Cardiac septum (tissue), 1 donor: Measurements from ENCODE around the gene TBXT. TPM values are rescaled to one million over a fixed set of nuclear protein-coding genes. Genes with fewer than 3 reads are reported as not detected.

ENCODE experiments used
- DNase-seq: peaks from one replicate; pipeline ENCODE4 v3.0.0-alpha.2; 2020; ENCODE audit warnings: low spot score
- intact Hi-C: fragments of 100-400 bp; cut with DNase I; formaldehyde crosslinking; loops from one replicate; pipeline ENCODE4 v1.14.0; 2022
- total RNA-seq: library from RNA; stranded (reverse); fragmentation: NEBNext Ultra II Directional; extraction: Animal tissue kit (Norgen Biotek cat#: 25700); gene quantifications from one replicate; pipeline ENCODE4 v1.2.1, GENCODE V29; 2021
- donor health status: DM: no; HTN: no; CAD: no.

TBXT gene
- total RNA-seq, 1 donor from 2014 or later: not detected

GRCh38 chr6:166173281-166173951, 5.8 kb upstream of the TBXT start:
- no peak for DNase-seq
- intact Hi-C loops: no loop called here

GRCh38 chr6:166172546-166172945, 4.9 kb upstream of the TBXT start:
- DNase-seq: no peak
- intact Hi-C loops: no loop called here

- intact Hi-C loops: no loop called here
Measured at GRCh38 chr6:166169549-166170421, 2.1 kb upstream of the TBXT start.

GRCh38 chr6:166168616-166169548, 1.2 kb upstream of the TBXT start:
- intact Hi-C loops: no loop called here
- no peak for DNase-seq

More at GRCh38 chr6:166169549-166170421, 2.1 kb upstream of the TBXT start:
- no peak for DNase-seq

- no peak for DNase-seq
- intact Hi-C loops: no loop called here
Measured at GRCh38 chr6:166167258-166167731, 356 bp downstream of the TBXT start.

GRCh38 chr6:166166314-166167257, 1.1 kb downstream of the TBXT start:
- intact Hi-C loops: no loop called here
- DNase-seq: no peak

- intact Hi-C loops: no loop called here
- DNase-seq: no peak
Measured at GRCh38 chr6:166165558-166166313, 1.9 kb downstream of the TBXT start.

GRCh38 chr6:166162599-166163342, 4.9 kb downstream of the TBXT start:
- no peak for DNase-seq
- intact Hi-C loops: no loop called here

- intact Hi-C loops: no loop called here
- no peak for DNase-seq
Measured at GRCh38 chr6:166157930-166158617, 9.6 kb downstream of the TBXT start.

GRCh38 chr6:166156942-166157341, 10.7 kb downstream of the TBXT start:
- intact Hi-C loops: no loop called here
- no peak for DNase-seq

- intact Hi-C loops: no loop called here
- no peak for DNase-seq
Measured at GRCh38 chr6:166153966-166154365, 13.7 kb downstream of the TBXT start.

- intact Hi-C loops: no loop called here
- no peak for DNase-seq
Measured at GRCh38 chr6:166152660-166153059, 15.0 kb downstream of the TBXT start.

- intact Hi-C loops: no loop called here
- DNase-seq: no peak
Measured at GRCh38 chr6:166151798-166152197, 15.9 kb downstream of the TBXT start.

- intact Hi-C loops: no loop called here
- DNase-seq: no peak
Measured at GRCh38 chr6:166145751-166146150, 21.9 kb downstream of the TBXT start.

- intact Hi-C loops: no loop called here
- no peak for DNase-seq
Measured at GRCh38 chr6:166143011-166143410, 24.6 kb downstream of the TBXT start.

GRCh38 chr6:166127624-166128472, 39.8 kb downstream of the TBXT start:
- intact Hi-C loops: no loop called here
- DNase-seq: no peak
